ENCODE measurements around the gene SLC8A2. TPM values are rescaled to one million over a fixed set of nuclear protein-coding genes. Genes with fewer than 3 reads are reported as not detected.
"Not testable (repeated sequence)": the region's sequence is repeated elsewhere in the genome, so short reads cannot be mapped to it uniquely, and the experiment has no call there.

SLC8A2 gene
- total and polyA plus RNA-seq, 2 of the 8 experiments (the other 6 are each of a cell fraction or from before 2014, with no cell fraction given): 7.3 to 12.4 TPM

DNA sequence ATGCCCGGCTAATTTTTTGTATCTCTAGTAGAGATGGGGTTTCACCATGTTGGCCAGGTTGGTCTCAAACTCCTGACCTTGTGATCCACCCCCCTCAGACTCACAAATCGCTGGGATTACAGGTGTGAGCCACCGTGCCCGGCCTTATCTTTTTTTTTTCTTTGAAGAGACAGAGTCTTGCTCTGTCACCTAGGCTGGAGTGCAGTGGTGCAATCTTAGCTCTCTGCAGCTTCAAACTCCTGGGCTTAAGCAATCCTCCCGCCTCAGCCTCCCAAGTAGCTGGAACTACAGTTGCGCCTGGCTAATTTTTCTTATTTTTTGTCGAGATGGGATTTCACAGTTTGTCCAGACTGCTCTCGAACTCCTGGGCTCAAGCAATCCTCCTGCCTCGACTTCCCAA lies 60.0 kb downstream of the SLC8A2 start:
- not testable (repeated sequence) for H3K79me1 ChIP-seq (ENCODE audit: low read depth, low read length); H2AK5ac ChIP-seq (ENCODE audit: low read depth, low read length); H2BK5ac ChIP-seq (ENCODE audit: low read depth, low read length); H3K27ac ChIP-seq (ENCODE audit: low read depth, low read length); H4K5ac ChIP-seq (ENCODE audit: insufficient read length, low read depth, low read length); H2BK12ac ChIP-seq (ENCODE audit: low read depth, low read length); DNase-seq (ENCODE audit: low read depth in 1 of 2, low spot score in 2 of 2); H3K9ac ChIP-seq (replicated peaks in 1 of 4; ENCODE audit: extremely low read depth in 1 of 4, low read depth in 3 of 4, low read length in 3 of 4); FAIRE-seq; H3K79me2 ChIP-seq (ENCODE audit: control insufficient read depth in 1 of 2, insufficient read depth in 2 of 2, low read length in 2 of 2); H2BK120ac ChIP-seq (replicated peaks; ENCODE audit: low read depth, low read length); H3K23ac ChIP-seq (ENCODE audit: insufficient read length); H4K8ac ChIP-seq (ENCODE audit: extremely low read depth, insufficient read depth, low read length); H2BK15ac ChIP-seq (ENCODE audit: low read length); H3K18ac ChIP-seq (ENCODE audit: extremely low read depth, low read length); H3K4me1 ChIP-seq (replicated peaks in 1 of 4; ENCODE audit: control insufficient read depth in 3 of 4, insufficient read depth in 4 of 4, low read length in 3 of 4); H3K9me3 ChIP-seq (ENCODE audit: insufficient read depth in 2 of 2, low read depth in 1 of 2, low read length in 1 of 2); H3K4me2 ChIP-seq (ENCODE audit: insufficient read depth in 1 of 2, low read depth in 2 of 2, low read length in 2 of 2); H3K4me3 ChIP-seq (ENCODE audit: extremely low read depth in 1 of 4, insufficient read depth in 2 of 4, low read depth in 3 of 4, low read length in 4 of 4); H3K4ac ChIP-seq (replicated peaks; ENCODE audit: insufficient read length, low read depth, low read length); H4K20me1 ChIP-seq (replicated peaks in 1 of 2; ENCODE audit: control insufficient read depth in 1 of 2, insufficient read depth in 2 of 2, low read length in 2 of 2); H3K14ac ChIP-seq (ENCODE audit: insufficient read length); H3K56ac ChIP-seq (replicated peaks; ENCODE audit: insufficient read length, low read depth, low read length); H4K91ac ChIP-seq (replicated peaks; ENCODE audit: insufficient read length, low read length); H3K36me3 ChIP-seq (ENCODE audit: control insufficient read depth in 2 of 4, insufficient read depth in 4 of 4, low read length in 3 of 4); H3K23me2 ChIP-seq (ENCODE audit: low read depth, low read length); H2AFZ ChIP-seq (ENCODE audit: low read length); H2BK20ac ChIP-seq (ENCODE audit: low read length)
- POLR2A ChIA-PET (ENCODE audit: partially characterized antibody): interaction anchor here (0.9 kb wide), 1 partner anchor 70 kb away, joined by 3 read pairs; no protein-coding TSS in a partner anchor
- CTCF ChIA-PET (ENCODE audit: partially characterized antibody): interaction anchor here (0.7 to 1.8 kb wide), 4 partner anchors 20 to 125 kb away, joined by 3 to 11 read pairs (median 4); no protein-coding TSS in a partner anchor
- WGBS, 2 experiments (ENCODE audit: extremely low coverage in 1 of 2, insufficient coverage in 1 of 2, insufficient read length in 1 of 2, insufficient replicate concordance in 2 of 2, low coverage in 1 of 2, low lambda C conversion rate in 2 of 2, missing lambda C conversion rate in 1 of 2): 94% methylated on average over 9 of the region's 9 CpGs; no CpG with 5 or more reads in 1 of the 2 experiments
- peaks cover 2 to 11% (median 9%) of the 10 kb centered on the region in 4 experiments for H3K27me3 ChIP-seq (replicated peaks in 1 of 4; ENCODE audit: control insufficient read depth in 3 of 4, extremely low read depth in 1 of 4, insufficient read depth in 3 of 4, low read length in 3 of 4)
